Memory B cell (primary cell): ENCODE data around the gene TMEM267.
"Not testable (repeated sequence)": the region's sequence is repeated elsewhere in the genome, so short reads cannot be mapped to it uniquely, and the experiment has no call there.

ENCODE experiments used
- ATAC-seq: fragments of 150-1000 bp; cut with Tn5 transposase; 2 replicates; pipeline ENCODE4 v1.10.0; 2021; ENCODE audit warnings: low read depth, mild to moderate bottlenecking, moderate library complexity
- DNase-seq, 2 donors: peaks; one replicate each; pipeline ENCODE4 v3.0.0; 2022; ENCODE audit warnings: low spot score in 2 of 2
- H3K27ac Mint-ChIP-seq: one replicate; pipeline ENCODE4 v1.8.0; 2022; ENCODE audit warnings: mild to moderate bottlenecking, moderate library complexity, mixed read lengths
- H3K27me3 Mint-ChIP-seq: one replicate; pipeline ENCODE4 v1.8.0; 2022; ENCODE audit warnings: mixed read lengths
- H3K36me3 Mint-ChIP-seq: one replicate; pipeline ENCODE4 v1.8.0; 2022; ENCODE audit warnings: mild to moderate bottlenecking, mixed read lengths
- H3K4me1 Mint-ChIP-seq: one replicate; pipeline ENCODE4 v1.8.0; 2022; ENCODE audit warnings: mixed read lengths
- H3K4me3 Mint-ChIP-seq: one replicate; pipeline ENCODE4 v1.8.0; 2022; ENCODE audit warnings: mild to moderate bottlenecking, moderate library complexity, mixed read lengths
- H3K9me3 Mint-ChIP-seq: one replicate; pipeline ENCODE4 v1.8.0; 2022; ENCODE audit warnings: mixed read lengths

Gene TMEM267, protein sequence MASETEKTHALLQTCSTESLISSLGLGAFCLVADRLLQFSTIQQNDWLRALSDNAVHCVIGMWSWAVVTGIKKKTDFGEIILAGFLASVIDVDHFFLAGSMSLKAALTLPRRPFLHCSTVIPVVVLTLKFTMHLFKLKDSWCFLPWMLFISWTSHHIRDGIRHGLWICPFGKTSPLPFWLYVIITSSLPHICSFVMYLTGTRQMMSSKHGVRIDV

DNA sequence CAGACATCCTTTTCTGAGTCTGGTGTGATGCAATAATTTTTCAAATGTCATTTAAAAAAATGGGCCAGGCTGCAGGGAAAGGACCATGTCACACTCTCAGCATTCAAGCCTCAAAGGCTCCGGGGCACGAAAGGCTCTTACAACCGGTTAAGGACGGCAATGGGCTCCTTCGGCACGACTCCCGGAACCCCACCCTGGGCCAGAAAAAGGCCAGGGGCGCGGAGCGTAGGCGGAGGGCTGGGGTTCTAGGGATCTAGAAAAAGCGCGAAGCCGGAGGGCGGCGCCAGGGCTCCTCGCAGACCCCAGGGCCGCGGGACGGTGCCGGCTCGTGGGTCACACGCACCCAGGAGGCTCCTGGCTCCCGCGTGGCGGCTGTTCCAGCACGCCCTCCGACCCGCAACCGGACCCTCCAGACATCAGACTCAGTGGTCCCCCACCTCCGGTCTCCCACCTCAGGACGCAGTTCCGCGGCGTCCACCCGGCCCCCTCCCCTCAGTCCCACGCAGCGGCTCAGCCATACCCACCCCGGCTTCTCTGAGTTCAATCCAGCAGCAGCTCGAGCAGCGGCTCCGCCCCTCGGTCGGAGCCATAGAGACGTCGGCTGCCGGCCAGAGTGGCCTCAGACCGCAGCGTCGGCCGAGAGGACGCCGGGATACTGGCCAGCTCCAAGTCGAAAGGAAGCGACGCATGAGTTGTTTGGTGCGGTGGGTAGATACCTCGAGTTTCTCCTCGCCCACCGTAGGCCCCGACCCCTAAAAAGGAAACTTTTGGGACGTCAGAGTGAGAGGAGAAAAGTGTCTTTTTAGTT lies at the start of gene TMEM267:
Gene TMEM267 (minus strand): TSS at position 568 of the 808 bp plus-strand sequence. CDS start 29,896 bp downstream, outside the sequence.
- ATAC-seq = peak; percentile 86

DNA sequence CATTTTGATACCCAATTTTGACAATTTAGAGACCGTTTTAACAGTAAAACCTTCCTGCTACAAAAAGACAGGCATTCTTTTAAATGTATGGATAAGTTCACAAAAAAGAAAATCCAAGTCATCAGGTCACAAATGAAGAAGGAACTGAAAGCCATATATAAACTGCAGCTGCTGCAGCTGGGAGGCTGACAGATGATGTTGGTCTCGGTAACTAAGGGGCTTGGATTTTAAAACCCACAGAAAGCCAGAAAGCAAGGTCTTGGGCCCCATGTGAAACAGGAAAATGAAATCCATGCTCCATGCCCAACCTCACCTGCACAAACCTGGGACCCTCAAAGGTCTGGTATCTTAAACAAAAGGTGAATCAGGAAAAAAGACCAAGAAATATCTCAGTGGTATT lies 47.0 kb upstream of the TMEM267 start:
- H3K4me3 Mint-ChIP-seq = no peak overlapping the region
- H3K36me3 Mint-ChIP-seq = peaks cover 30% of the 10 kb centered on the region
- ATAC-seq (no peak), DNase-seq (no peak)
- H3K9me3 Mint-ChIP-seq = no peaks in the 10 kb centered on the region
- no peak overlapping the region for H3K27ac Mint-ChIP-seq
- no peaks in the 10 kb centered on the region for H3K27me3 Mint-ChIP-seq
- no peaks in the 10 kb centered on the region for H3K4me1 Mint-ChIP-seq

More for the DNA sequence above, at the start of gene TMEM267:
- peaks cover 14% of the 10 kb centered on the region for H3K4me1 Mint-ChIP-seq
- no peaks in the 10 kb centered on the region for H3K9me3 Mint-ChIP-seq
- H3K27me3 Mint-ChIP-seq = no peaks in the 10 kb centered on the region
- H3K36me3 Mint-ChIP-seq = no peaks in the 10 kb centered on the region
- peak; percentile 75 to 76 for DNase-seq
- peak within 1 kb of the TSS; percentile 100 for H3K27ac Mint-ChIP-seq
- H3K4me3 Mint-ChIP-seq = peak within 1 kb of the TSS; percentile 98

DNA sequence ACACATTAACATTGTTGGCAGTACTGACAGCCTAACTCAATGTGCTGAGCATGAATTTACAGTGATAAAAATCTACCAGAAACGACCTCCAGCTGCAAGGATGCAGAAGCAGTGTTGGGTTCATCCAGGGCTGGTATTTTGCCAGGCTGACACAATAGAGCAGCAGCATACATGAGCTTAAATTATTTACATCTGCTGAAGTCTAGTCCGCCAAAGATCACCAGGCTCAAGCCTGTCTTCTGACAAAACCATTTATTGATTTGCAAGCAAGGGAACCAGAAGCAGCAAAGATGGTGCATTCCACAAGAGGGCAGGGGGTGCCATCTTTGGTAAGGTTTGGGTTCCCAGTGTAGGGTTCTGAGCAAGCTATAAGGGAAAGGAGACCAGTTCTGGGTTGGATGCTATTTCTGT lies 40.0 kb upstream of the TMEM267 start:
- Mint-ChIP-seq H3K36me3 (peaks cover 15% of the 10 kb centered on the region), H3K4me1 (peaks cover 2% of the 10 kb centered on the region), H3K4me3 (no peak overlapping the region), H3K27me3 (no peaks in the 10 kb centered on the region), H3K27ac (no peak overlapping the region), H3K9me3 (no peaks in the 10 kb centered on the region)
- DNase-seq (no peak), ATAC-seq (no peak)

DNA sequence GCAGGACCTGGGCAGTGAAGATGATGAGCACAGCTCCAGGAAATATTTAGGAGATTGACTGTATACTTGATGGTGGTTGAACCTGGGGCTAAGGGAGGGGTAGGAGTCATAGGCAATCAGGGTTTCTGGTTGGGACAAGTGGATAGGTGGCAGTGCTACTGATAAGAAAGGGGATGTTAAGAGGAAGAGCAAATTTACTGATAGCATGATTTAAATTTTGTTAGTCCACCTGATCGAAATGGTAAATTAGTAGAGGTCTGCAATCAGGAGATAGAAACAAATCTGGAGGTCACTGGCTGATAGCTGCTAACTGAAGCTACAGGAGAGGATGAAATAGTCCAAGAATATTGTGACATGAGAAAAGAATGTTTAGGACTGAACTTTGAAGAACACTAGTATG lies 37.0 kb upstream of the TMEM267 start:
- H3K27me3 Mint-ChIP-seq = no peaks in the 10 kb centered on the region
- DNase-seq (no peak), ATAC-seq (no peak)
- peaks cover 2% of the 10 kb centered on the region for H3K4me1 Mint-ChIP-seq
- no peak overlapping the region for H3K4me3 Mint-ChIP-seq
- H3K27ac Mint-ChIP-seq = peak overlapping the region; percentile 6
- H3K9me3 Mint-ChIP-seq = no peaks in the 10 kb centered on the region
- peaks cover 7% of the 10 kb centered on the region for H3K36me3 Mint-ChIP-seq

DNA sequence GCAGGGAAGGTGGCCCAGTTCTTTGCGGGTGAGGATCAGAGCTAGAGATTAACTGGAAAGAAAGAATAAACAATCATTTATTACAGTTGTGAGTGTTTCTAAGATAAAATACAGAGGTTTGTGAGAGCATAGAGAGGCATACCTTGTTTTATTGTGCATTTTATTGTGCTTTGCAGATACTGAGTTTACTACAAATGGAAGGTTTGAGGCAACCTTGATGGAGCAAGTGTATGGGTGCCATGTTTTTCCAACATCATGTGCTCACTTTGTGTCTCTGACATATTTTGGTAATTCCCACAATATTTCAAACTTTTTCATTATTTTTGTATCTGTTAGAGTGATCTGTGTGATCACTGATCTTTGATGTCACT lies 32.0 kb upstream of the TMEM267 start:
- peak overlapping the region; percentile 87 for H3K4me3 Mint-ChIP-seq
- no peak overlapping the region for H3K27ac Mint-ChIP-seq
- H3K36me3 Mint-ChIP-seq = no peaks in the 10 kb centered on the region
- no peaks in the 10 kb centered on the region for H3K9me3 Mint-ChIP-seq
- no peaks in the 10 kb centered on the region for H3K27me3 Mint-ChIP-seq
- no peak for ATAC-seq
- H3K4me1 Mint-ChIP-seq = peaks cover 10% of the 10 kb centered on the region
- no peak for DNase-seq

DNA sequence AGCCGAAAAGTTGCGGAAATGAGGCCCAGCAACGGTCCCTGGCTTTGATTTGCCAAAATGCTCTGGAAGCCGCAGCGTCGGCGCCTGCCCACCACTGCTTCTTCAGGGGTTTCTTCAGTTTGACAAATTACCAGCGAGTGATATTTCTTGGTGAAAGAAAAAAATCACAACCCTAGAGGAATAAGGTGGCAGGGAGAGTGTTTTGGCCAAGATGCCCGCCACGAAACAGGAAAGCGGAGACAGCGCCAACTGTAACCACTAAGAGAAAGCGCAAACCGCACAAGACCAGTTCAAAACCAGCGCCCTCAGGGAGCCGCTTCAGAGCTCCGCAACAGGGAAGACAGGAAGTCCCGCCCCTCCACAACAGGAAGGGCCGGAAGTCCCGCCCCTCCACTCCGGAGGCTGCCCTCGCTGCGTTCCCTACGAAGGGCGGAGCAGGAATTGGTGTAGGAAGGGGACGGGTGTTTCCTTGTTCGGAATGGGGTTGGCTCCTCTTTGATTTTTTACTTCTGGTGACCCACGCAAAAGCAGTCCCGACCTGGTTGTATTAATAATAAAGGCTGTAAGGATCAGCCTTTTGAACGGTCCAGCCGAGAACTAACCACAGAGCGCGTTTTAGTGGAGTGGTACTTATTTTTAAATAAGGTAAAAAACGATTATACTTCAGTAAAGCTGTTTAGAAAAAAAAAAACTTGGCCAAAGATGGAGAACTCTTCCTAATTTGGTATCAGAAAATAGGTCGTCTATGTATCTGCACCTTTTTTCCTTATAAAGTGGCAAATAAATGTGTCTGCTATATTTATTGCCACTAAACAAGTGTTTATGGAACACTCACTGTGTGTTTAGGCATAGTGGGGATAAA lies 31.4 kb upstream of the TMEM267 start, which contains the start of gene C5orf34:
Gene C5orf34 (minus strand): TSS at position 333 of the 862 bp plus-strand sequence. CDS start 5,809 bp downstream, outside the sequence.
- DNase-seq (peak; percentile 90 to 98), ATAC-seq (peak; percentile 98)
- Mint-ChIP-seq H3K4me1 (peaks cover 10% of the 10 kb centered on the region), H3K27me3 (no peaks in the 10 kb centered on the region), H3K9me3 (no peaks in the 10 kb centered on the region), H3K36me3 (no peaks in the 10 kb centered on the region), H3K27ac (peak within 1 kb of the TSS; percentile 85), H3K4me3 (peak within 1 kb of the TSS; percentile 87)

DNA sequence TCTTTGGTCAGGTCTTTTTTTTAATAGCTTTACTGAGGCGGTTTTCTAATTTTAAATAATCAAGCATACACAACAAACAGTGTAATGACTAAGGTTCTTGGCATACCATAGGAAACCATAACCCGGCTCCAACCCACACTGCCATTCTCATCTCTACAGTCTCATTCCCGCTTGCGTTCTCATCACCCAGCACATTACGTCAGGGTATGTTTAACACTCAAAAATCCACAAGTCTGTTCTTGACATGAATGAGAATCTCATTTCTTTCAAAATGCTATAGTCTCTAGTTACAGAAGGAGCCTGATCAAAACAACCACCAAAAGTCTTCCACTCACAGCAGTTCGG lies 30.8 kb upstream of the TMEM267 start:
- ATAC-seq (peak; percentile 25), DNase-seq (no peak)
- Mint-ChIP-seq H3K36me3 (no peaks in the 10 kb centered on the region), H3K27ac (peak overlapping the region; percentile 85), H3K4me3 (peak overlapping the region; percentile 87), H3K4me1 (peaks cover 10% of the 10 kb centered on the region), H3K9me3 (no peaks in the 10 kb centered on the region), H3K27me3 (no peaks in the 10 kb centered on the region)

DNA sequence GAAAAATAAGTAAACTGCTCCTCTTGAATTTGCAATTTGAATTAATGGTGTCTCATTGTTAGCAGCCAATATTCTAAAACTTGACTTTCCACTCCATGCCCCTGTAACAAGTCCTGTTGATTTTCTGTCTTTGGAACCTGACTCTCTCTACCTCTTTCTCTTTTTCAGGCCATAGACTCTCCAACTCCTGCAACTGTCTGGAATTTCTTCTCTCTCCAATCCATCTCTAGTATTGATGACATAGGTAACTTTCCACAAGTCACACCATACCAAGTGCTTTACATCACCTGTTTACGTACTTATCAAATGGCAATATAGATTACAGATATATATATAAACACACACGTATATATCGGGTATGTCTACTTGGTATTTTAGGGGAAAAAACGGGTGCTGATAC lies 30.4 kb upstream of the TMEM267 start:
- Mint-ChIP-seq H3K4me1 (peaks cover 10% of the 10 kb centered on the region), H3K9me3 (no peaks in the 10 kb centered on the region), H3K4me3 (peak overlapping the region; percentile 87), H3K27me3 (no peaks in the 10 kb centered on the region), H3K27ac (peak overlapping the region; percentile 85), H3K36me3 (no peaks in the 10 kb centered on the region)
- DNase-seq = no peak
- ATAC-seq = no peak

DNA sequence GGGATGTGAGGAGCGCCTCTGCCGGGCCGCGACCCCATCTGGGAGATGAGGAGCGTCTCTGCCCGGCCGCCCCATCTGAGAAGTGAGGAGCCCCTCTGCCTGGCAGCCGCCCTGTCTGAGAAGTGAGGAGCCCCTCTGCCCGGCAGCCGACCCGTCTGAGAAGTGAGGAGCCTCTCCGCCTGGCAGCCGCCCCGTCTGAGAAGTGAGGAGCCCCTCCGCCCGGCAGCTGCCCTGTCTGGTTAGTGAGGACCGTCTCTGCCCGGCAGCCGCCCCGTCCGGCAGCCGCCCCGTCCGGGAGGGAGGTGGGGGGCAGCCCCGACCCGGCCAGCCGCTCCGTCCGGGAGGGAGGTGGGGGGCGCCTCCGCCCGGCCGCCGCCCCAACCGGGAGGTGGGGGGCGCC lies 27.4 kb upstream of the TMEM267 start:
- DNase-seq, H3K4me1 Mint-ChIP-seq, H3K4me3 Mint-ChIP-seq, H3K27ac Mint-ChIP-seq, H3K27me3 Mint-ChIP-seq, H3K9me3 Mint-ChIP-seq, ATAC-seq, H3K36me3 Mint-ChIP-seq: not testable (repeated sequence)

DNA sequence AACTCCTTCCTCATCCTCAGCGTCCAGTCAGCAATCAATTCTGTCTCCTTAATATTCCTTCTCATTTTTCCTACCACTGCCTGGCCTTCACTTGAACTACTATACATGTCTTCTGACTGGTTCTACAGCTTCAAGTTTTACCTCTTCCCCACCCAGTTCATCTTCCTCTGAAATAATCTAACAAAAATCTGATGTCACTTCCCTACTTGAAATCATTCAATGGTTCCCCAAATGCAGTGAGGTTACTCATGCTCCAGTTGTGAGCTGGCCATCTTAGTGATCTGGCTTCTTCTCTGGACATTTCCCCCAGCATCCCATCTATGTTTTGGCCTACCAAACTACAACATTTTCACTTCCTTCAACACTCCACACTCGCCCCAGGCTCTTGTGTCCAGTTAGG lies 14.9 kb upstream of the TMEM267 start:
- ATAC-seq (no peak), DNase-seq (no peak)
- H3K27me3 Mint-ChIP-seq = no peaks in the 10 kb centered on the region
- H3K9me3 Mint-ChIP-seq = no peaks in the 10 kb centered on the region
- H3K27ac Mint-ChIP-seq = no peak overlapping the region
- peaks cover 2% of the 10 kb centered on the region for H3K36me3 Mint-ChIP-seq
- H3K4me3 Mint-ChIP-seq = no peak overlapping the region
- no peaks in the 10 kb centered on the region for H3K4me1 Mint-ChIP-seq

DNA sequence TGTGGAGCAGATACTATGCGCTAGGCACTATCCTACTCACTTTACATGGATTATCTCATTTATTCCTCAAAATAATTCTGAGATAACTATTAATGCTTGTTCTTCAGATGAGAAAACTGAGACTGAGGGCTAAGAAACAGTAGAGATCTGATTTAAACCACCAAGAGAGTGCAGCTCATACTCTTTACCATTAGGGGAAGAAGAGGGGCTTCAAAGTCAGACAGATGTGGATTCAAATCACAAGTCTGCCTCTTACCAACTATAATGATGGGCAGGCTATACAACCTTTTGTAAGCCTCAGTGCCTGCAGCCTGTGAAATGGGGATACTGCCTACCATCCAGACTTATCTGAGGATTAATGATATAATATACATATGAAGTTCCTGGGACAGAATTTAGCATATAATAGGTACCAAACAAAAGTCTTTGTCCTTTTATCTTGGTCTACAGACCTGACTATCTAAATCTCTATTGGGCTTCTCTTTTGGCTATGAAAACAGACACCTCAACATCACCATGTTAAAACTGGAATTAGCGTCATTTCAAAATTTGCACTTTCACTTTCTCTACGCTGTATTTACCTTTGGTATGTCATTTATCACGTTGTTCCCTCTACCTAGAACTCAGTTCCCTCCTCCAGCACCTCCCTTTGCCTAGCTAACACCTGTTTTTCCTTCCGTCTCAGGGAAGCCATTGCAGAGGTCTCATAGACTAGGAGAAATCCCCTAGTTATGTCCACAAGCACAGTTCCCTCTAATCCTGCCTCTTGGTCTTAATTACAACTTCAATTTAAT lies 13.8 kb upstream of the TMEM267 start:
- no peaks in the 10 kb centered on the region for H3K9me3 Mint-ChIP-seq
- H3K4me1 Mint-ChIP-seq = no peaks in the 10 kb centered on the region
- DNase-seq (no peak), ATAC-seq (peak; percentile 24)
- H3K4me3 Mint-ChIP-seq = peak overlapping the region; percentile 54
- H3K27me3 Mint-ChIP-seq = no peaks in the 10 kb centered on the region
- H3K27ac Mint-ChIP-seq = no peak overlapping the region
- H3K36me3 Mint-ChIP-seq = peaks cover 2% of the 10 kb centered on the region

DNA sequence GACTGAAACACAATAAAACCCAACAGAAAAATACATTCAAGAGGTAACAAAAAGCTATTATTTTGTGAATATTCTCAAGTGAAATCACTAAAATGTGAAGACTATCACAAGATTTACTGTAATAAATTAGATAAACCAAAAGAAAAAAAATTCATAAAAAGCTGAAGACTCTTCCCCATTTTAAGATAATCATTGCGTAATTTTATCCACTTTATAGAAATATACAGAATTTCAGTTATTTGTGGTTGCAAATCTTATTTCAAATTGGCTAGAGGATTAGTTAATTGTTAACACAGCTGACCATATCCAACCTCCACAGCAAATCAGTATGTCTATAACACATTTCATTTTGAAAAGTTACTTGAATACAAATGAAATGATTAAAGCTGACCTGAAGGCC lies 7.7 kb upstream of the TMEM267 start:
- Mint-ChIP-seq H3K27ac (no peak overlapping the region), H3K9me3 (no peaks in the 10 kb centered on the region), H3K36me3 (no peaks in the 10 kb centered on the region), H3K4me3 (no peak overlapping the region), H3K4me1 (no peaks in the 10 kb centered on the region), H3K27me3 (no peaks in the 10 kb centered on the region)
- DNase-seq = no peak
- no peak for ATAC-seq

DNA sequence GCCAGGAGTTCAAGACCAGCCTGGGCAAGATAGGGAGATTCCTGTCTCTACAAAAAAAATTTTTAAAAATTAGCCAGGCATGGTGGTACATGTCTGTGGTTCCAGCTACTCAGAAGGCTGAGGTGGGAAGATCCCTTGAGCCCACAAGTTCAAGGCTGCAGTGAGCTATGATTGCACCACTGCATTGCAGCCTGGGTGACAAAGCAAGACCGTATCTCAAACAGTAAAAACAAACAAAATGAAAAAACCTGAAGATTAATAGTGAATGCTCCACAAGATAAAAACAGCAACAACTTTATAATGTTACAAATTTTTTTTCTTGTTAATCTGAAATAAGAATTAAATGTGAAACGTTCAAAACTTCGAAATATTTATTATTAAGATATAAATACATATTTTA lies 2.7 kb upstream of the TMEM267 start:
- Mint-ChIP-seq H3K9me3 (no peaks in the 10 kb centered on the region), H3K27me3 (no peaks in the 10 kb centered on the region), H3K4me3 (no peak overlapping the region), H3K4me1 (peaks cover 14% of the 10 kb centered on the region), H3K27ac (no peak overlapping the region), H3K36me3 (no peaks in the 10 kb centered on the region)
- ATAC-seq (no peak), DNase-seq (no peak)
